LNCaP clone FGC (cell line): ENCODE results near the gene ERICH2.

Experiments
- DNase-seq: peaks from one replicate; pipeline ENCODE4 v3.0.0-alpha.2; 2011; ENCODE audit warnings: low read depth
- H3K4me3 ChIP-seq: 2 replicates; pipeline ENCODE4 v1.5.1; 2011; ENCODE audit warnings: mild to moderate bottlenecking, low read depth, low read length, control low read depth
- TF ChIP-seq, protein P1 (sequence below): IDR thresholded peaks from 2 replicates; pipeline ENCODE4 v1.5.1; 2012; ENCODE audit warnings: mild to moderate bottlenecking; ENCODE audit not compliant: control insufficient read depth, insufficient read depth; ENCODE audit errors: extremely low read depth

ERICH2 gene

GRCh38 chr2:170824526-170825015 is 54.4 kb downstream of the ERICH2 start:
- TF ChIP-seq, protein P1, sequence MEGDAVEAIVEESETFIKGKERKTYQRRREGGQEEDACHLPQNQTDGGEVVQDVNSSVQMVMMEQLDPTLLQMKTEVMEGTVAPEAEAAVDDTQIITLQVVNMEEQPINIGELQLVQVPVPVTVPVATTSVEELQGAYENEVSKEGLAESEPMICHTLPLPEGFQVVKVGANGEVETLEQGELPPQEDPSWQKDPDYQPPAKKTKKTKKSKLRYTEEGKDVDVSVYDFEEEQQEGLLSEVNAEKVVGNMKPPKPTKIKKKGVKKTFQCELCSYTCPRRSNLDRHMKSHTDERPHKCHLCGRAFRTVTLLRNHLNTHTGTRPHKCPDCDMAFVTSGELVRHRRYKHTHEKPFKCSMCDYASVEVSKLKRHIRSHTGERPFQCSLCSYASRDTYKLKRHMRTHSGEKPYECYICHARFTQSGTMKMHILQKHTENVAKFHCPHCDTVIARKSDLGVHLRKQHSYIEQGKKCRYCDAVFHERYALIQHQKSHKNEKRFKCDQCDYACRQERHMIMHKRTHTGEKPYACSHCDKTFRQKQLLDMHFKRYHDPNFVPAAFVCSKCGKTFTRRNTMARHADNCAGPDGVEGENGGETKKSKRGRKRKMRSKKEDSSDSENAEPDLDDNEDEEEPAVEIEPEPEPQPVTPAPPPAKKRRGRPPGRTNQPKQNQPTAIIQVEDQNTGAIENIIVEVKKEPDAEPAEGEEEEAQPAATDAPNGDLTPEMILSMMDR, result no peak
- no peak overlapping the region for H3K4me3 ChIP-seq
- no peak for DNase-seq

DNA sequence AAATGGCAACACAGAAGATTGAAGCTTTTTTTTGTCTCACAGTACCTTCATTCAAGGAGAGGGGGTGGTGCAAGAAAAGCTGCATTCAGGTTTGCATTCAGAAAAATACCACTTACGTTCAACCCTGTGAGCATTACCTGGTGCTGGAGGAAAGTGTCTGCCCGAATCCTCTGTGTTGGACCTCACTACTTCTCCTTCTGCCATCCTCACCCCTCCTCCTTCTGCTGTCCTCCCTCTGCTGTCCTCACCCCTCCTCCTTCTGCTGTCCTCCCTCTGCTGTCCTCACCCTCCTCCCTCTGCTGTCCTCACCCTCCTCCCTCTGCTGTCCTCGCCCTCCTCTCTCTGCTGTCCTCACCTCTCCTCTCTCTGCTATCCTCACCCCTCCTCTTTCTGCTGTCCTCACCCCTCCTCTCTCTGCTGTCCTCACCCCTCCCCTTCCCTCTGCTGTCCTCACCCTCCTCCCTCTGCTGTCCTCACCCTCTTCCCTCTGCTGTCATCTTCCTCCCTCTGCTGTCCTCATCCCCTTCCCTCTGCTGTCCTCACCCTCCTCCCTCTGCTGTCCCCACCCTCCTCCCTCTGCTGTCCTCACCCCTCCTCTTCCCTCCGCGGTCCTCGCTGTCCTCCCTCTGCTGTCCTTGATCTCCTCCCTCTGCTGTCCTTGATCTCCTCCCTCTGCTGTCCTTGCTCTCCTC is 57.8 kb downstream of the ERICH2 start:
- no peak overlapping the region for H3K4me3 ChIP-seq
- DNase-seq, result no peak
- TF ChIP-seq, protein P1, result no peak

GRCh38 chr2:170828533-170828916 is 58.3 kb downstream of the ERICH2 start:
- no peak overlapping the region for H3K4me3 ChIP-seq
- TF ChIP-seq, protein P1, result no peak
- DNase-seq, result no peak

DNA sequence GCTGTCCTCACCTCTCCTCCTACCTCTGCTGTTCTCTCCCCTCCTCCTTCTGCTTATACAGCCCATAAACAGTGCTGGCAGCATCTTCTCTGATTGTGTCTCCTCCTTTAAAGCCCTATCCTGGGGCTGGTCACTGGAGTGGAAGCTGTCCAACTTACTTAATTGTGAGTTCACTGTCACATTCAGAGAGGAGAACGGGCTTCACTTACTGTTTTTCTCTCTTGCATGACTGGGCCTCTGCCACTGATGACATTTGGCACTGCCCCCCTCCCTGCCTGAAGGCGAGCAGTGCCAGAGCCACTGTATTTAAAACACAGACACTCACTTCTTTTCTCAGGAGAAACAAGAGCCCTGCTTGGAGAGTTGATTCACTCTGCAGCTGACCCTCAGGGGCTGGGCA is 58.9 kb downstream of the ERICH2 start:
- no peak for DNase-seq
- H3K4me3 ChIP-seq, result no peak overlapping the region
- TF ChIP-seq, protein P1, result no peak

DNA sequence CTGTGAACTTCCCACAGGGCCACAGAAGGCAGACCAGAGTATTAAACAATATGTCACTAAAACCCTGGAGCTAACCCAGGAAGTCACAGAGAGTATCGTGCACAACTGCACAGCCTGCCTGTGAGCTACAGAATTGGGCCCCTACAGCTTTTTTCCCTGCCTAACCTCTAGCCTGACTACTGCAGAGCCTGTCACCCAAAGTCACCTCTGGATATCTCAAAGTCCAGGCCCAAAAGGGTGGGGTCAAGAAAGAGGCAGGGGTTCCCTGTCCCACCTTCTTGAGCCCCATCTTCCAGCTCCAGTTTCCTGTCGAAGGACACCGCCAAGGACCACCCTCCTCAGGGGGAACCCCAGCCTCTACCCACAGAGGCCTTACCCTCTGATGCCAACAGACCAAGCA is 60.0 kb downstream of the ERICH2 start:
- H3K4me3 ChIP-seq, result no peak overlapping the region
- TF ChIP-seq, protein P1, result no peak
- no peak for DNase-seq

DNA sequence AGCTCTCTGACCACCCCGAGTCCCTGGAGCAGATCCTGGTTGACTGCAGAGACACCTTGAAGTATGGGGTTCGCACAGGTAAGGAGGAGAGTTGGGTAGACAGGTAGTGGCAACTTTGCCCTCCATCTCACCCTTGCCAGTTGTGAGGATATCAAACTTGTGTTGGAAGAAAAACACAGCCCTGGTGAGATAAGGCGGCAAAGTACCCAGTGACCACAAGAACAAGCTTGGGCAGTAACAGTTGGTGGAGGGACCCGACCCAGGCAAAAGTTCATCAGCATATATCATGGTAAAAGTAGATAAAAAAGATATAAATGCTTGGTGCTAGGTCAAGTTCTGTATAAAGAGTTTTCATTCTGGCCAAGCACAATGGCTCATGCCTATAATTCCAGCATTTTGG is 60.9 kb downstream of the ERICH2 start:
- TF ChIP-seq, protein P1, result no peak
- no peak for DNase-seq
- no peak overlapping the region for H3K4me3 ChIP-seq

DNA sequence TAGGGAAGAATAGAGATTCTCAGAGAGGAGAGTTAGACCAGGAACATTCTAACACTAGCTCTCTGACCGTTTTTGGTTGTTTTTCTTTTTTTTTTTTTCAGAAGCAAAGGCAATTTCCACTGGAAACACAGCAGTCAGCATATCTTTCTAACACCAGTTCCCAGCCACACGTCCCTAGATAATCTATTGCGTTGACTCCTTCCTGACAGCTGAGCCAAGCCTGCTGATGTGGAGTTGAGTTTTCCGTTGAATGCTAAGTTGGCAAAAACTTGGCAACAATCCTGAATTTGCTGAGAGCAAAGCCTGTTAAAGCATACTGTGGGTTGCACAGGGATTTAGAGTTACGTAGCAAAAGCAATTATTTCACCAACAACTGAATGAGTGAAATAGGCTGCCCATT is 65.8 kb downstream of the ERICH2 start:
- no peak for DNase-seq
- TF ChIP-seq, protein P1, result no peak
- no peak overlapping the region for H3K4me3 ChIP-seq
